Endothelial cell (in vitro differentiated cells): ENCODE results near the gene SLC16A1. TPM values are rescaled to one million over a fixed set of nuclear protein-coding genes. Genes with fewer than 3 reads are reported as not detected.

Source experiments
- DNase-seq: peaks from one replicate; pipeline ENCODE4 v3.0.0; 2021; ENCODE audit warnings: low spot score
- H3K27ac Mint-ChIP-seq: one replicate; pipeline ENCODE4 v1.8.0; 2021; ENCODE audit warnings: mixed read lengths, inconsistent platforms; ENCODE audit not compliant: unreplicated experiment
- H3K27me3 Mint-ChIP-seq: one replicate; pipeline ENCODE4 v1.8.0; 2021; ENCODE audit warnings: mild to moderate bottlenecking, moderate library complexity, mixed read lengths, inconsistent platforms; ENCODE audit not compliant: unreplicated experiment
- H3K36me3 Mint-ChIP-seq: one replicate; pipeline ENCODE4 v1.8.0; 2021; ENCODE audit warnings: mild to moderate bottlenecking, low read depth, mixed read lengths, inconsistent platforms; ENCODE audit not compliant: unreplicated experiment
- H3K4me1 Mint-ChIP-seq: one replicate; pipeline ENCODE4 v1.8.0; 2021; ENCODE audit warnings: mild to moderate bottlenecking, mixed read lengths, inconsistent platforms; ENCODE audit not compliant: unreplicated experiment
- H3K4me3 Mint-ChIP-seq: one replicate; pipeline ENCODE4 v1.8.0; 2021; ENCODE audit warnings: mild to moderate bottlenecking, mixed read lengths, inconsistent platforms; ENCODE audit not compliant: unreplicated experiment
- H3K9me3 Mint-ChIP-seq: one replicate; pipeline ENCODE4 v1.8.0; 2021; ENCODE audit warnings: mixed read lengths, inconsistent platforms; ENCODE audit not compliant: unreplicated experiment
- total RNA-seq: library from RNA; stranded (reverse); fragmentation: NEBNext Ultra II Directional; extraction: Animal tissue kit (Norgen Biotek cat#: 25700); gene quantifications from one replicate; pipeline ENCODE4 v1.2.1, GENCODE V29; 2021; ENCODE audit not compliant: unreplicated experiment
- TF ChIP-seq, protein P1 (sequence below): fragments of 200-600 bp; sonication (generic); IDR thresholded peaks from one replicate; pipeline ENCODE4 v1.5.0; 2021; ENCODE audit warnings: antibody characterized with exemption; ENCODE audit not compliant: unreplicated experiment

Gene SLC16A1
- total RNA-seq, 1 donor from 2014 or later, result 88.7 TPM

DNA sequence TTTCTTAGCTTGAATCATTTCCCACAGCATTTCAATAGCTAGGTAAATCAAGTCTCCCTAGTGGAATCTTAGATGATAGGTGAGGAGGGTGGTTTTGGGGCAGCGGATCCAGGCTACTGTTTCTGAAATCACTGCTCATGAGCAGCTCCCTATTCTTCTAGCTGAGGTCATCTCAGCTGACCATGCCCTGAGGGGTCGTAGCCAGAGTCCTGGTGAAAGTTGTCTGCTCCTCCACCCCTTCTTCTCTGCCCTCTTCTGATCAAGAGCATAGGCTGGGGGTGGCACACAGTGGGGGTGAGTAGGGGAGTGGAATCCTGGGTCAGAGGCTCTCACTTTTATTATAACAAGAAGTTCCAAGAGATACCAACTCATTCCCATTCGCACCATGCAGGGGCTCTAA lies 76.2 kb downstream of the SLC16A1 start:
- H3K27ac Mint-ChIP-seq, result no peak overlapping the region
- TF ChIP-seq, protein P1, sequence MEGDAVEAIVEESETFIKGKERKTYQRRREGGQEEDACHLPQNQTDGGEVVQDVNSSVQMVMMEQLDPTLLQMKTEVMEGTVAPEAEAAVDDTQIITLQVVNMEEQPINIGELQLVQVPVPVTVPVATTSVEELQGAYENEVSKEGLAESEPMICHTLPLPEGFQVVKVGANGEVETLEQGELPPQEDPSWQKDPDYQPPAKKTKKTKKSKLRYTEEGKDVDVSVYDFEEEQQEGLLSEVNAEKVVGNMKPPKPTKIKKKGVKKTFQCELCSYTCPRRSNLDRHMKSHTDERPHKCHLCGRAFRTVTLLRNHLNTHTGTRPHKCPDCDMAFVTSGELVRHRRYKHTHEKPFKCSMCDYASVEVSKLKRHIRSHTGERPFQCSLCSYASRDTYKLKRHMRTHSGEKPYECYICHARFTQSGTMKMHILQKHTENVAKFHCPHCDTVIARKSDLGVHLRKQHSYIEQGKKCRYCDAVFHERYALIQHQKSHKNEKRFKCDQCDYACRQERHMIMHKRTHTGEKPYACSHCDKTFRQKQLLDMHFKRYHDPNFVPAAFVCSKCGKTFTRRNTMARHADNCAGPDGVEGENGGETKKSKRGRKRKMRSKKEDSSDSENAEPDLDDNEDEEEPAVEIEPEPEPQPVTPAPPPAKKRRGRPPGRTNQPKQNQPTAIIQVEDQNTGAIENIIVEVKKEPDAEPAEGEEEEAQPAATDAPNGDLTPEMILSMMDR, result no peak
- no peaks in the 10 kb centered on the region for H3K27me3 Mint-ChIP-seq
- H3K9me3 Mint-ChIP-seq, result no peaks in the 10 kb centered on the region
- no peak overlapping the region for H3K4me3 Mint-ChIP-seq
- DNase-seq, result no peak
- H3K36me3 Mint-ChIP-seq, result no peaks in the 10 kb centered on the region
- peaks cover 14% of the 10 kb centered on the region for H3K4me1 Mint-ChIP-seq

DNA sequence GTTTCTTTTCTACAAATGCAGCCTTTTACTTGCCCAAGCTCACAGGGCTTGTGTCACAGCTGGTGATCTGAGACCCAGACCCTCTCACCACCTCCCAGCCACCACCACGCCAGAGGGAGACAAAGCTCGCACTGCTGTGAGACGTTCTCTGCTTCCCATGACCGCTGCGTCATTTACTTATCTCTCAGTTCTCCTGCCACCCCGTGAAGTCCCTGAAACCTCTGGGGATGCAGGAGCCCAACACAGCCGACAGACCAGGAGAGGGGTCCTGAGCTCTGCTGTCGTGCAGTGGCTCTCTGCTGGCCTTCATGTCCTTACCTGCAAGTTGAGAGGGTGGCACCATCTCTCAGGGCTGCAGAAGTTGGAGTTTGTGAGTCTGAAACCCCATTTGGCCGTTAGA lies 77.7 kb downstream of the SLC16A1 start:
- Mint-ChIP-seq H3K27ac (no peak overlapping the region), H3K9me3 (no peaks in the 10 kb centered on the region)
- DNase-seq, result no peak

DNA sequence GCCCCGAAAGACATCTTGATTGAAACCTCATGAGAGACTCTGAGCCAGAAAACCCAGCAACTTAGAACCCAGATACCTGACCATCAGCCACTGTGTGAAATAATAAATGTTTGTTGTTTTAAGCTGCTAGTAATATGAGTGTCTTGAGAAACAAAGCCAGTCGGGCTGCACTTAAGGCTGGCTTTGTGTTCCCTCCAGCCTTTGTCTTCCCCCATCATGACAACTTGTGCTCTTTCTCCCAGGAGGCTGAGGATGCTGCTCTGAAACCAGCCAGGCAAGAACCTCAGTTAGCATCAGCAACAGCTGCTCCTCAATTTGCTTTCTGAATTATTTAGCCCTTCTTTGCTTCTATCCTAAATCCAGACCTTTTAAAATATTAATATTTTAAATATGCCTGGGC lies 78.2 kb downstream of the SLC16A1 start:
- TF ChIP-seq, protein P1, result no peak
- H3K4me1 Mint-ChIP-seq, result peaks cover 15% of the 10 kb centered on the region
- DNase-seq, result no peak
- H3K36me3 Mint-ChIP-seq, result no peaks in the 10 kb centered on the region
- H3K4me3 Mint-ChIP-seq, result no peak overlapping the region
- H3K27ac Mint-ChIP-seq, result no peak overlapping the region
- H3K9me3 Mint-ChIP-seq, result no peaks in the 10 kb centered on the region
- no peaks in the 10 kb centered on the region for H3K27me3 Mint-ChIP-seq

More for the DNA sequence above, 77.7 kb downstream of the SLC16A1 start:
- no peaks in the 10 kb centered on the region for H3K27me3 Mint-ChIP-seq
- H3K4me1 Mint-ChIP-seq, result peaks cover 14% of the 10 kb centered on the region
- H3K4me3 Mint-ChIP-seq, result no peak overlapping the region
- no peaks in the 10 kb centered on the region for H3K36me3 Mint-ChIP-seq
- TF ChIP-seq, protein P1, result no peak

DNA sequence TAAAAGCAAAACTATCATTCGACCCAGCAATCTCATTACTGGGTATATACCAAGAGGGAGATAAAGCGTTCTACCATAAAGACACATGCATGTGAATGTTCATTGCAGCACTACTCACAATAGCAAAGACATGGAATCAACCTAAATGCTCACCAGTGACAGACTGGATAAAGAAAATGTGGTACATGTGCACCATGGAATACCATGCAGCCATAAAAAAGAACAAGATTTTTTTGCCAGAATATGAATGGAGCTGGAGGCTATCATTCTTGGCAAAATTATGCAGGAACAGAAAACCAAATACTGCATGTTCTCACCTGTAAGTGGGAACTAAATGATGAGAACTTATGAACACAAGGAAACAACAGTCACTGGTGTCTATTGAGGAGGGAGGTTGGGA lies 79.7 kb downstream of the SLC16A1 start:
- no peaks in the 10 kb centered on the region for H3K36me3 Mint-ChIP-seq
- H3K27ac Mint-ChIP-seq, result no peak overlapping the region
- H3K9me3 Mint-ChIP-seq, result no peaks in the 10 kb centered on the region
- peaks cover 9% of the 10 kb centered on the region for H3K4me1 Mint-ChIP-seq
- DNase-seq, result no peak
- TF ChIP-seq, protein P1, result no peak
- no peak overlapping the region for H3K4me3 Mint-ChIP-seq
- H3K27me3 Mint-ChIP-seq, result no peaks in the 10 kb centered on the region

DNA sequence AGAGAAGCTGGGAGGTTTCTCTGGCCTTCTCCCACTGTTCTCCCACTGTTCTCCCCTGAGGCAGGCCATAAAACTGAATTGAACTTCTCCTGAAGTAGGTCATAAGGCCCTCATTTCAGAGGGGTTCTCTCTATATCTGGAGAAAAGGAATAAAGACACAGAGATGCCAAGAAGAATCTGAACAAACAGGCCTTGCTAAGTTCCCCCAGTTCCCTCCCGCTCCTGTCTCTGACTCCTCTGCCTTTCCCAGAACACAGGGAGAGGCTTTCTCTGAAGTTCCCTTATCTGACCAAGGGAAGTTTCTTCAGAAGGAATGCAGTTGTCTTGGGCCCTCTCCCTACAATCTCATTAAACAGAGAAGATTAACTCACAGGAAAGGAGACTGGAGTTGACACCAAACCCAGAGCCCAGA lies 83.4 kb downstream of the SLC16A1 start:
- H3K27ac Mint-ChIP-seq, result no peak overlapping the region
- no peaks in the 10 kb centered on the region for H3K36me3 Mint-ChIP-seq
- no peaks in the 10 kb centered on the region for H3K27me3 Mint-ChIP-seq
- TF ChIP-seq, protein P1, result no peak
- H3K4me3 Mint-ChIP-seq, result no peak overlapping the region
- peaks cover 9% of the 10 kb centered on the region for H3K4me1 Mint-ChIP-seq
- DNase-seq, result no peak
- no peaks in the 10 kb centered on the region for H3K9me3 Mint-ChIP-seq
